ENCODE data around the gene RDH13.

- no peak for TF ChIP-seq EP300 (IDR thresholded peaks at IDR 0.05)
- no peak for TF ChIP-seq CTCF (IDR thresholded peaks at IDR 0.05)
- TF ChIP-seq POLR2AphosphoS5 (IDR thresholded peaks at IDR 0.05): no peak
- no peak for TF ChIP-seq POLR2A (IDR thresholded peaks at IDR 0.05)
Observed at GRCh38 chr19:55044286-55044685, 18.7 kb downstream of the RDH13 start.
